Loucy (cell line): ENCODE data around the gene PTMA.

Source experiments
- EZH2phosphoT487 ChIP-seq: fragments of 200-600 bp; IDR thresholded peaks from 2 replicates; pipeline ENCODE4 v1.6.1; 2018; ENCODE audit warnings: antibody characterized with exemption, mild to moderate bottlenecking, moderate library complexity, borderline replicate concordance
- TF ChIP-seq, protein P1 (sequence below): fragments of 200-600 bp; sonication (generic); conservative IDR thresholded peaks from 2 replicates; pipeline ENCODE4 v1.5.1; 2014; ENCODE audit warnings: mild to moderate bottlenecking, antibody characterized with exemption, low read length

GRCh38 chr2:231737761-231738160 is 29.4 kb downstream of the PTMA start:
- TF ChIP-seq, protein P1, sequence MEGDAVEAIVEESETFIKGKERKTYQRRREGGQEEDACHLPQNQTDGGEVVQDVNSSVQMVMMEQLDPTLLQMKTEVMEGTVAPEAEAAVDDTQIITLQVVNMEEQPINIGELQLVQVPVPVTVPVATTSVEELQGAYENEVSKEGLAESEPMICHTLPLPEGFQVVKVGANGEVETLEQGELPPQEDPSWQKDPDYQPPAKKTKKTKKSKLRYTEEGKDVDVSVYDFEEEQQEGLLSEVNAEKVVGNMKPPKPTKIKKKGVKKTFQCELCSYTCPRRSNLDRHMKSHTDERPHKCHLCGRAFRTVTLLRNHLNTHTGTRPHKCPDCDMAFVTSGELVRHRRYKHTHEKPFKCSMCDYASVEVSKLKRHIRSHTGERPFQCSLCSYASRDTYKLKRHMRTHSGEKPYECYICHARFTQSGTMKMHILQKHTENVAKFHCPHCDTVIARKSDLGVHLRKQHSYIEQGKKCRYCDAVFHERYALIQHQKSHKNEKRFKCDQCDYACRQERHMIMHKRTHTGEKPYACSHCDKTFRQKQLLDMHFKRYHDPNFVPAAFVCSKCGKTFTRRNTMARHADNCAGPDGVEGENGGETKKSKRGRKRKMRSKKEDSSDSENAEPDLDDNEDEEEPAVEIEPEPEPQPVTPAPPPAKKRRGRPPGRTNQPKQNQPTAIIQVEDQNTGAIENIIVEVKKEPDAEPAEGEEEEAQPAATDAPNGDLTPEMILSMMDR: no peak
- no peak for TF ChIP-seq EZH2phosphoT487
